Measurements from ENCODE around the gene MSLN. TPM values are rescaled to one million over a fixed set of nuclear protein-coding genes. Genes with fewer than 3 reads are reported as not detected.

The MSLN gene
- total and polyA plus RNA-seq, 9 of the 15 experiments (the other 6 are each of a cell fraction or from before 2014, with no cell fraction given), result not detected

DNA sequence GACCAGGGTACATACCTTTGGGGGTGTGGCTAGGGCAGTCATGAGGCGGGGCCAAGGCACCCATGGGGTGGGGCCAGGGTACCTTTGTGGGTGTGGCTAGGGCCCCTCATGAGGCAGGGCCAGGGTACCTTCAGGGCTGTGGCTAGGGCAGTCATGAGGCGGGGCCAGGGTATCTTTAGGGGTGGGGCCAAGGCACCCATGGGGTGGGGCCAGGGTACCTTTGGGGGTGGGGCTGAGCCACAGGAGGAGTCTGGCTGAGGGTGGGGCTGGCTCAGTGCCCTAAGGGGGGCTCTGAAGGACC, 36.5 kb downstream of the MSLN start:
- TF ChIP-seq E2F8 (IDR thresholded peaks at IDR 0.05; ENCODE audit: low read depth, partially characterized antibody) (no peak), NR4A1 (CRISPR knock-in tag; IDR thresholded peaks at IDR 0.05) (no peak), NR4A1 (tag; IDR thresholded peaks at IDR 0.05) (no peak), ZNF584 (CRISPR knock-in tag; IDR thresholded peaks at IDR 0.05; ENCODE audit: low read depth) (no peak), ZNF740 (CRISPR knock-in tag; IDR thresholded peaks at IDR 0.05) (no peak), ZNF740 (tag; IDR thresholded peaks at IDR 0.05) (no peak), IFI16 (CRISPR knock-in tag; IDR thresholded peaks at IDR 0.05) (no peak), SUPT5H (IDR thresholded peaks at IDR 0.05) (no peak), ZBTB43 (CRISPR knock-in tag; IDR thresholded peaks at IDR 0.05) (no peak), MCM5 (IDR thresholded peaks at IDR 0.05; ENCODE audit: low read depth) (no peak), NRF1 (conservative IDR thresholded peaks at IDR 0.05 in 1 of 2, IDR thresholded peaks at IDR 0.05 in 1 of 2) (no peak), IRF2 (CRISPR knock-in tag; IDR thresholded peaks at IDR 0.05) (no peak), FOXJ3 (CRISPR knock-in tag; IDR thresholded peaks at IDR 0.05) (no peak), ZNF668 (CRISPR knock-in tag; IDR thresholded peaks at IDR 0.05) (no peak), SREBF2 (CRISPR knock-in tag; IDR thresholded peaks at IDR 0.05) (no peak), CXXC5 (CRISPR knock-in tag; IDR thresholded peaks at IDR 0.05) (no peak), CHCHD3 (CRISPR knock-in tag; IDR thresholded peaks at IDR 0.05) (no peak), HES1 (IDR thresholded peaks at IDR 0.05; ENCODE audit: low read depth) (no peak), OTX1 (CRISPR knock-in tag; IDR thresholded peaks at IDR 0.05) (no peak), MECOM (CRISPR knock-in tag; IDR thresholded peaks at IDR 0.05) (no peak), PHB2 (IDR thresholded peaks at IDR 0.05; ENCODE audit: low read depth) (no peak)
- Histone ChIP-seq H3K27ac (ENCODE audit: extremely low read depth, low read depth, low read length) (no peak overlapping the region), H2AFZ (ENCODE audit: low read depth, low read length) (no peak overlapping the region), H3K9me1 (ENCODE audit: control insufficient read depth, insufficient read depth, low read length) (no peaks in the 10 kb centered on the region), H3K9ac (ENCODE audit: insufficient read depth in 1 of 2, low read depth in 2 of 2, low read length in 2 of 2) (no peak overlapping the region), H3K27me3 (ENCODE audit: control insufficient read depth in 2 of 2, insufficient read depth in 2 of 2, low read length in 2 of 2) (no peaks in the 10 kb centered on the region), H3K36me3 (ENCODE audit: control insufficient read depth, insufficient read depth, low read length) (peaks cover 41% of the 10 kb centered on the region; the same call in 1 of the 3 replicates), H3K79me2 (ENCODE audit: control insufficient read depth, insufficient read depth, low read length) (no peaks in the 10 kb centered on the region; the same call in 2 of the 3 replicates), H4K20me1 (replicated peaks; ENCODE audit: control insufficient read depth, insufficient read depth, low read length) (peaks cover 6% of the 10 kb centered on the region; the same call in 1 of the 2 replicates), H3K4me2 (ENCODE audit: insufficient read depth, low read length) (no peak overlapping the region), H3K4me3 (no peak overlapping the region), H3K9me3 (replicated peaks; ENCODE audit: control insufficient read depth, insufficient read depth, low read depth, low read length) (no peaks in the 10 kb centered on the region), H3K4me1 (replicated peaks in 1 of 2; ENCODE audit: control insufficient read depth in 2 of 2, insufficient read depth in 2 of 2, low read length in 2 of 2) (peaks cover 2 to 92% of the 10 kb centered on the region in 2 experiments; a peak in 3 of 5 replicates)
- peak; percentile 81 for FAIRE-seq
- DNase-seq (ENCODE audit: extremely low read depth in 1 of 4, low spot score in 3 of 4), result peak; percentile 62 to 83 (median 80)
- CTCF ChIA-PET (ENCODE audit: low intra/inter-chr PET ratio), result no interaction called here
- WGBS (ENCODE audit: insufficient coverage, low coverage, missing lambda C conversion rate), result 73% methylated on average over 1 of the region's 2 CpGs
- no TSS peak for BruUV-seq (replicated peaks)
- intact Hi-C loops (cut with micrococcal nuclease), result no loop called here
- in situ Hi-C loops (cut with MboI), result no loop called here
- POLR2A ChIA-PET, result no interaction called here
- peak; percentile 87 for ATAC-seq
